Inflammatory macrophage (primary cell): ENCODE measurements around the gene CAMTA1.
"Not testable (repeated sequence)": the region's sequence is repeated elsewhere in the genome, so short reads cannot be mapped to it uniquely, and the experiment has no call there.

Source experiments
- DNase-seq, 2 donors: peaks; one replicate each; pipeline ENCODE4 v3.0.0-alpha.2; 2020 to 2022

CAMTA1 gene

DNA sequence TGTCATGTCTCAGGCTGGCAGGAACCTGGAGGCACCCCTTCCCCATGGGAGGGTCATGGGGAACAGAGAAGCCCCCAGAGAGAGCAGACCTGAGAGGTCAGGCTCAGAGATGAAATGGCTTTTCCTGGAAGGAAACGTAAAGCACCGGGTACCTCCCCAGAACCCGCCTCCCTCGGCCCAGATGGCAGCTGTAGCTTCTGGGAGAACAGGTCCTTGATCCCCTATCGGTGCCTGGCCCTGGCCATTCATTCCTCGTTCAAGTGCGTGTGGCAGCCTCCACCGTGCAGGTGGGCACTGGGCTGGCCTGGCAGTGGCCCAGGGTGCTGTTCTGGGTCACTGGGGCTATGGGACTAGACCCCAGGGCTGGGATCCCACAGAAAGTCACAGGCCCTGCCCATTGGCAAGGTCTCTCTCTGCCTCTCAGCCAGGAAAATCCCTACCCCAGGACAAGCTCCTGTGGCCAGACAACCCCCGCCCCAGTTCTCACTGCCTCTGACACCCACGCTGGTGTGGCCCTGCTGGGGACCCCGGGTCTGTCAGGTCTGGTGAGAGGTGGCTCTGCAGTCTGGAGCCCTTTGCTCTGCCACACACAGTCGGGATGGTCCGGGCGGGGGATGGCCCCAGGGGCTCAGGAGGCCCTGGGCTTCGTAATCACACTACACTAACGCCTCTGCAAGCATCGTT lies 802.7 kb downstream of the CAMTA1 start:
- DNase-seq: no peak

DNA sequence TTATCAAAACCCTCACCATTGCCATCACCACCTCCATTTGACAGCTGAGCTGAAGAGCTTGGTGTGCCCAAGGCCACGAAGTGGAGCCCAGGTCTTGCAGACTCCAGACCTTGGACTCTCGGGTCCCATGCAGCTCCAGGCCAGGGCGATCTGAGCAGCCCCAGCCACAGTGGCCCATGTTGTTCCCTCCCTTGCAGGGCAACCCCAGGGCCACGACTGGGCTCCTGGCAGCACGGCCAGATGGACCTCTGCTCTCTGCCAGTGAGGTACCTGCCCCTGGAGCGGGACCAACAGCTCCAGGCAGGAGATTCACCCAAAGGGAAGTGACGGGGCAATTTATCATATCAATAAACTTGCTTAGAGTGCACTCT lies 803.2 kb downstream of the CAMTA1 start:
- no peak for DNase-seq

DNA sequence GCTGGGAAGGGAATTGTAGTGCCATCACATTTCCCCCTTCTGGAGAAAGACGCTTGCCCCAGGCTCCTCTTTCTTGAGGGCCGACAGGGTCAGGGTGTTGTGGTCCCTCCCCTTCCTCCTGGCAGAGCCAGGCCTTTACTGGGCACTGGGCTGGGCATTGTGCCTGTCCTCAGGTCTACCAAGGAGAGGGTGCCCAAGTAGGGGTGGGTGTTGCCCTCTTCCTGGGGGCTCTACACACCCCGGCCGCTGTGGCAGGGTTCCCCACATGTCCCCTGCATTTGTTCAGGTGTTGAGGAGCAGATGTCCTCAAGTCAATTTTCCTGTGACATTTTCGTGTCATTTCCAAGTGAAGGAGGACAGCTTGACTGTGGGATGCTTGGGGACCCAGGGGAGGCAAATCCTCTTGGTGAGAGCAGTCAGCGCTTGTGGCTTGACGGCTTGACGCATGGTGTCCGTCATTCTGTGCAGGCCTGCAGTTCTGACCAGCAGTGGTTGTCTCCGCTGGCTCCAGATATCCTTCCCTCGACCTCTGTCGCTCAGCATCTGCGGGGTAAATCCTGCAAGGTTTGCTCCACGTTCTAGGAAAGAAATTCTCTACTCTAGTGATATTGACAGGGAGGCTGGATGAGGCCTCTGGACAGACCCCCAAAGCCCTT lies 804.0 kb downstream of the CAMTA1 start:
- no peak for DNase-seq

DNA sequence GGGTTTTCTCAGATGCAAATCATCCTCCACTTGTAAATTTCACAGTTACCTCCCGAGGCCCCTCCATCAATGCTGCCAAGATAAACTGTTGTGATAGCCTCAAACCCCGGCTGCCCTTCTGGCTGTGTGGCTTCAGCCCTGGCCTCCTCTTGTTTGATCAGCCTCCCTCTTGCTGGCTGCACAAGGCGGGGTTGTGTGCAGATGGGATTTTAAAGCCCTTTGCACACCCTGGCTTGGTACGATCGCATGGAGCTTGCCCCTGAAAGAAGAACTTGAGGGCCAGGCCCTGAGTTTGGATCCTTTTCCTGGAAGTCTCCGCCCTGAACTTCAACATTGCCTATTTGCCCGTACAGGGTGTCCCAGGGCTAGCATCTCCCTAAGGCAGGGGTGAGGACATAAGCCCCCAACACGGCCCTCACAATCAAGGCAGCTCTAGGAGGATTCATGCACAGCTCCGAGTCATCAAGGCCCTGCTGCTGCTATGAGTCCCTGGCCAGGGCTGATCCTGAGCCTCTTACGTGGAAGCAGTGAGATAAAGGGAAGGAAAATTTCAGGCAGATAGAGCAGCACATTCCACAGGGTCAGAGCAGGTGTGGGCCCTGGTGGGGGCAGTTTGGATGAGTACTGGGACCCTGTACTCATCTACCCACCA lies 804.6 kb downstream of the CAMTA1 start:
- DNase-seq: no peak

DNA sequence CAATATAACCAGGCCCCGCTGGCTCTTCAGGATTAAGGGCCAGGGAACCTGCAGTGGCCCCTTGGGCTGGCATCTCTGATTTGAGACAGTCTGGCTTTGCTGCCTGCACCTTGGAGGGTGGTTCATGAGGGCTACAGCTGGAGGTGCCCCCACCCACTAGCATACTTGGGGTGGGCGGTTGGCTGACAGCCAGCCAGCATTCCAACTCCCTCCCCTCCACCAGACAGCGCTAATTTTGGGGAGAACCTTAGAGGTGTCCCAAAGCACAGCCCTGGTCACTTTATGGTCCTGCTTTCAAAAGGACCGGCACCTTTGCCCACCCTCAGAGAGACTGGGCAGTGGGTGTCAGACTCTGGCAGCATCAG lies 805.2 kb downstream of the CAMTA1 start:
- DNase-seq: no peak

DNA sequence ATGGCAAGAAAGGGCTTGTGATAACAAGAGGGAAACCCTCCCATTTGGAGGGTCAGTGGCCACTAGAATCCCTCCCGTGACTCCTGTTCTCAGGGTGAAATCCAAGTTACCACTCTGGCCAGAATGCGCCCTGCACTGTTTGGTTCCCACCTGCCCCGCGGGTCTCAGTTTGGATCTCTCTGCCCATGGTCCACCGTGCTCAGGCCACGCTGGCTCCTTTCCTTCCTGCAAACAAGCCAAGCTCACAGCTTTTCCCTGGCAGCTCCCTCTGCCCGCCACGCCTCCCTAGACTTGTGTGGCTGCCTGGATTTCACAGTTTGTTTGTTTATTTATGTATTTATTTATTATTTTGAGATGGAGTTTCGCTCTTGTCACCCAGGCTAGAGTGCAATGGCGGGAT lies 806.3 kb downstream of the CAMTA1 start:
- DNase-seq: no peak

DNA sequence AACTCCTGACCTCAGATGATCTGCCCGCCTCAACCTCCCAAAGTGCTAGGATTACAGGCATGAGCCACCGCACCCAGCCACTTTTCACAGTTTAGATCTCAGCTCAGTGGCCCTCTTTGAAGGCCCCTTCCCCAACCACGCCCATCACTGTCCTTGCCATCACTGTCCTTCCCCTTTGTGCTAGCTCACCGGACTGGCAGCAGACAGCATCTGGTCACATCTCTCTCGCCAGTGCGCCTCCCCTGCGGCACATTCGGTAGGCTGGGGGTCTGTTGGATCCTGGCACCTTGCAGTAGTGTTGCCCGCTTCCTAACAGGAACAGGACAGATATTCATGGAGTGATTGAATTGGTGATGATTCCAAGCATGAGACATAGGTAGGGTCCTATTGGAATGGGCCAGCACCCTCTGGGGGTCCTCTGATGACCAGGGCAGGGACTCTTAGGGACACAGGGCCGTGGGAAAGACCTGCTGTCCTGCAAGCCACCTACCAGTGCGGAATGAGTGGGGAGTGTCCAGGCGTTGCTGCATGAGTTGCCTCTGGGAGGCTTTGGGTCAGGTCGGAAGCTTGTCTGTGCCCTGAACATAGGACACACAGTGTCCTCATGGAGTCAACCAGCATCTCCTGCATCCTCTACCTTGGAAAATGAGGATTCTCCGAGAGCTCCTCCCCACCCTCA lies 807.0 kb downstream of the CAMTA1 start:
- no peak for DNase-seq

DNA sequence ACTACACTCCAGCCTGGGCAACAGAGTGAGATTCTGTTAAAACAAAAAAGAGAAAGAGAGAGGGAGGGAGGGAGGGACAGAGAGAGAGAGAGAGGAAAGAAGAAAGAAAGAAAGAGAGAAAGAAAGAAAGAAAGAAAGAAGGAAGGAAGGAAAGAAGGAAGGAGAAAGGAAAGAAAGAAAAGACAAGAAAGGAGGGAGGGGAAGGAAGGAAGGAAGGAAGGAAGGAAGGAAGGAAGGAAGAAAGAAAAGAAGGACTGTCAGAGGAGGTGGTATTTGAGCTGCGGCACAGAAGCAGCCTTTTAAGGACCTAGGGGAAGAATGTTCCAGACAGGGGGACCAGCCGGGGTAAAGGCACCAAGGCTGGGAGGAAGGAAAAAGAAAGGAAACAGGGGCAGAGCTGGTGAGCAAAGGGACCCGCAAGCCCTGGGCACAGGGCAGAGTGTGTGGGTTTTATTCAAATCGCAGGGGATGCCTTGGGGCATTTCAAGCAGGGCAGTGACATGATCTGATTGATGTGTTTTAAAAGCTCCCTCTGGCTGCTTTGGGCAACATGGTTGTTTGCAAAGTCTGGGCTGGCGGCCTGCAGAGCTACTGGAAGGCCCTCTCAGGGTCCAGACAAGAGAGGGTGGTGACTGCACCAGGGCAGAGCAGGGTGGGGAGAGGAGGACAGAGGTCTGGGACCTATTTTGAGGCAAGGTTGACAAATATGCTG lies 808.9 kb downstream of the CAMTA1 start:
- no peak for DNase-seq

DNA sequence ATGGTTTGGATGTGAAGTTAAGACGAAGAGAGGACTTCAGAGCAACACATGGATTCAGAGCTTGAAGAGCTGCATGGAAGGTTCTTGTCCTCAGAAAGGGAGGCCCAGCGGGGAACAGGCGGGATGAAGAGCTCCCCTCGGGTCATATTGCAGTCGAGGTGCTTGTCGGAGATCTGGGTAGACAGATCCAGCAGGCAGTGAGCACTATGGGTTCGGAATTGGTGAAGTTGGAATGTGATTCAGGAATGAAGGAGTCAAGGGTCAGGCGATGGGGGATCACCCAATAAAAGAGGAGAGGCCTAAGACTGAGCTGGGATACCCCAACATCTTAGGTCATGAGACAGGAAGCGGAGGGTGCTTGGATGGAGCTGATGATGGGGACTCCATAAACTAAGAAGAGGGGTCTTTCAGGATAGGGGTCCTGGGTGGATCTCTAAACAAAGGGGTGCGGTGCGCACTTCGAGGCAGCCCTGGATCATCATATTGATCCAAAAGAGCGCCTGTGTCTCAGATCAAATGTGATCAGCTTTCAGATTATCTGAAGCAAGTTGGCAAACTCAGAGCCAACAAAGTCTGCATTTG lies 809.6 kb downstream of the CAMTA1 start:
- no peak for DNase-seq

DNA sequence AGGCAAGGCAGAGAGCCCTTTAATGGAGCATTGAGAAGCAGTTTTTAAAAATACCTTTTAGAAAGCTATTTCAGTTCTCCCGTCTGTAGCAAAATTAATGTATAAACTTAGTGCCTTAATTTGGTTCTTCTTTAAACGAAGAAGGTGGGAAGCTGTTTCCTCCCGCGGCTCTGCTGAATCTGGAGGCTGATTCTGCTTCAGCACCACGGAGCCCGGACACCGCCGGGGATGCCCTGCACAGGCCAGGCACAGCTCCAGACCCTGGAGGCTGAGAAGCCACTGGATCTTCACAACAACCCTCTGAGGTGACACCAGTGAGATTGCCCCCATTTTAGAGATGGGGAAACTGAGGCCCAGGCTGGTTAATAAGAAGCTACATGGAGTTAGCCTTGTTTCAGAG lies 810.1 kb downstream of the CAMTA1 start:
- no peak for DNase-seq

DNA sequence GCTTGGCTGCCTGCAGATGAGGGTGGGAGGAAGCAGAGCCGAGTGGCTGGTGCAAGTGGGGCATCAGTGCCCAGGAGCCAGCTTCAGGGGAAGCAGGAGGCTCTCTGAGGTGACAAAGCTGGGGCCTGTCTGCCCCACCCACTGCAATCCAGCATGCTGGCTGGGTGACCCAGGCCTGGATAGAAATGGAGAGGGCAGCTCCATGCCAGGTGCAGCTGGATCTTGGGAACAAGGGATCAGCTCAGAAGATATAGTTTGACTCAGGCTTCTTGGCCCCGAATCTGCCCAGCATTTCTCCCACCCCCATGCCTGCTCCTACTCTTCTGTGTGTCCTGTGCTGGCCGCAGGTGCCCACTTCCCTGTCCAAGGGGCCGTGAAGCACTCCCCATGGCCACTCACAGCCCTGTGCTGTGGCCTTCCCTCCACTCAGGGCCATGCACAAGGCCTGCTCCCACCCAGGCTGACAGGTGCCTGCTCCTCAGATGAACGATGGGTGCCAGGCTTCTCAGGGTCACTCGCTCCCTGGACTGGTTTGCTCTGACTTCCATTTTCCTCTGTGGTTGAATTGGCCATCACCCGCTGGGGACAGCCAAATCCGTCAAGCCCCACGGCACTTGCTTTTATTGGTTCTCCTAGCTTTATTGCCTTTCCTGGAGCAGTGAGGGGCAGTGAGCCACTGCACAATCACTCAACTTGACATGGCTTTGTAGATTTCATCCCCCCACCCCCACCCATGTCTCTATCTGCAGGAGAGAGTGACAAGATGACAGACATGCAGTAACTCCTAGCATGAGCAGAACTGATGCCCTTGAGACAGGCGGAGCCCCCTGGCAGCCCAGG lies 811.1 kb downstream of the CAMTA1 start:
- DNase-seq: no peak

DNA sequence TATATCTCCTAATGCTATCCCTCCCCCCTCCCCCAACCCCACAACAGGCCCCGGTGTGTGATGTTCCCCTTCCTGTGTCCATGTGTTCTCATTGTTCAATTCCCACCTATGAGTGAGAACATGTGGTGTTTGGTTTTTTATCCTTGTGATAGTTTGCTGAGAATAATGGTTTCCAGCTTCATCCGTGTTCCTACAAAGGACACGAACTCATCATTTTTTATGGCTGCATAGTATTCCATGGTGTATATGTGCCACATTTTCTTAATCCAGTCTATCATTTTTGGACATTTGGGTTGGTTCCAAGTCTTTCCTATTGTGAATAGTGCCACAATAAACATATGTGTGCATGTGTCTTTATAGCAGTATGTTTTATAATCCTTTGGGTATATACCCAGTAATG lies 812.8 kb downstream of the CAMTA1 start:
- not testable (repeated sequence) for DNase-seq

DNA sequence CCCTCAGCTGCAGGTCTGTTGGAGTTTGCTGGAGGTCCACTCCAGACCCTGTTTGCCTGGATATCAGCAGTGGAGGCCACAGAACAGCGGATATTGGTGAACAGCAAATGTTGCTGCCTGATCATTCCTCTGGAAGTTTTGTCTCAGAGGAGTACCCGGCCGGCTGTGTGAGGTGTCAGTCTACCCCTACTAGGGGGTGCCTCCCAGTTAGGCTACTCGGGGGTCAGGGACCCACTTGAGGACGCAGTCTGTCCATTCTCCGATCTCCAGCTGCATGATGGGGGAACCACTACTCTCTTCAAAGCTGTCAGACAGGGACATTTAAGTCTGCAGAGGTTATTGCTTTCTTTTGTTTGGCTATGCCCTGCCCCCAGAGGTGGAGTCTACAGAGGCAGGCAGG lies 819.7 kb downstream of the CAMTA1 start:
- not testable (repeated sequence) for DNase-seq

DNA sequence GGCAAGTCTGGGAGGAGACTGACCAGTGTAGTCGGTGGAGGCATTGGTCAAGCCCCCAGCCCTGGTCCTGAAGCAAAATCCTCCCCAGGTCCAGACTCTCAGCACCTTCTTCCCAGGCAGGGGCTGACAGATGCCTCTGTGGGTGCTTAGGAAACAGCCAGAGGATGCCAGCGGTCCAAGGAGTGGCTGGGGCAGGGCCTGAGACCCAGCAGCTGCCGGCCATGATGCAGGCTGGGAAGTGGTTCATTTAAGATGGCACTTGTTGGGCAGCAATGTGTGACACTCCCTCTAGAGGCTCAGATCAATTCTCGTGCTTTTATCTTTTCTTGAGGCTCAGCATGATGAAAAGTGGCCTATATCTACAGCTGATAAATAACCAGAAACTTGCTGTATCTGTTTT lies 820.8 kb downstream of the CAMTA1 start:
- no peak for DNase-seq

DNA sequence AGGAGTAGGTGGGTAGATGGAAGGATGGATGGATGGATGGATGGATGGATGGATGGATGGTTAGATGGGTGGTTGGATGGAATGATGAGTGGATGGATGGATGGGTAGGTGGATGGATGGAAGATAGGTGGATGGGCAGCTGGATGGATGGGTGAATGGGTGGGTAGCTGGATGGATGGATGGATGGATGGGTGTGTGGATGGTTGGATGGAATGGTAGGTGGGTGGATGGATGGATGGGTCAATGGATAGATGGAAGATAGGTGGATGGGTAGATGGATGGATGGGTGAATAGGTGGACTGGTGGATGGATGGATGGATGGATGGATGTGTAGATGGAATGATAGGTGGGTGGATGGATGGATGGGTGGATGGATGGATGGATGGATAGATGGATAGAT lies 821.8 kb downstream of the CAMTA1 start:
- no peak for DNase-seq

DNA sequence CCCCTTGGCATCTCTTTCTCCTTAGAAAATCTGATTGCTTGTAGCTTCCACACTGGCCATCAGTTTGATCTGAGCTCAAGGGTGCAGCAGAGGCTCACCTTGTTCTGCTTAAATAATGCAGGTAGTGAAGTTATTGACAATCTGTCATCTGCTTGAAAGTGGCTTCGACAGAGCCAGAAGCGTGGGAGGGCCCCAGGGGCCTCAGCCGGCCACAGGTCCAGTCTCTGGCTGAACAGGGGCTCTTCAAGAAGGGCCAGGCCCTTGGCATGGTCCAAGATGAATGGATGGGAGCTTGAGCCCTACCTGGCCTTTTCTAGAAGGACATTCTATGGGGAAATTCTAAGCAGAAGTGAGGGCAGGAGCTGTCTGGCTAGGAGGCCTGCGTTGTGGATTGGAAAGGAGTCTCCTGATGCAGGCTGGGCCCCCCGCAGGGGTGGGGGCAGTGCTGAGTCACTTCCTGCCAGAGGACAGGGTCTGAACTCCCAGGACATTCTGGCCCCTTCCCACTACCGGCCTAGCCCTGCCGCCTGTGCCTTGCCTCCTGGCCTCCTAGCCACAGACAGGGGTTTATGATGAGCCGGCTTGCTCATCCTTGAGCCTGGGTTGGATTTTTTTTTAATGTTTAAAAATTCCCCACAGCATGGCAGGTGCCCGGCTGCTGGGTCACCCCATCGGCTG lies 823.5 kb downstream of the CAMTA1 start:
- DNase-seq: no peak

DNA sequence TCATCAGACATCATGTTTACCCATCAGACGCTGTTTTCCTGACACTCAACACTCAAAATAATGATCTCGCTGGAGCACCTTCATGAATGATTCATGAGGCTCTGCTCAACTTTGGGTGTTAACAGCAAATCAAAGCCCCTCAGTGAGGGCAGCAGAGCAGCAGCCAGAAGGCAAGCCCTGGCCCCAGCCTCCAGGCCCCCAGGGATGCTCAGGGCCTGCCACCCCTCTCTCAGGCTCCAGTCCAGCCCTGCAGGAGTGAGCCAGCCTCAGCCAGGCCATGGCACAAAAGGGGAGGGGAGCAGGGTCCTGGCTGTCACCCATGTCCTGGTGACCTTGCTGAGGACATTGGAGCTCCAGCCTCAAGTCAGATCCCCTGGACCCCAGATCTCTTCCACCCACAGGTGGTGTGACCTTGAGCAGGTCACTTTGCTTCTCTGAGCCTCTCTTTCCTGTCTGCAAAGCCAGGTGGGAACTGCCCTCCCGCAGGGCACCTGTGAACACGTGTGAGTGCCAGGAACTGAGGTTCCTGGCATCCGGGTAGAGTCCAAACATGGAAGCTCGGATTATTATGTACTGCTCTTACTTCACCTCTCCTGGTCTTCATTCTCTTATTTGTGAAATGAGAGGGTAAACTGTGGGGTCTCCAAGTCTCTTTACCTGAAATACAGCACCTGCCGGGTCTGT lies 824.2 kb downstream of the CAMTA1 start:
- no peak for DNase-seq

DNA sequence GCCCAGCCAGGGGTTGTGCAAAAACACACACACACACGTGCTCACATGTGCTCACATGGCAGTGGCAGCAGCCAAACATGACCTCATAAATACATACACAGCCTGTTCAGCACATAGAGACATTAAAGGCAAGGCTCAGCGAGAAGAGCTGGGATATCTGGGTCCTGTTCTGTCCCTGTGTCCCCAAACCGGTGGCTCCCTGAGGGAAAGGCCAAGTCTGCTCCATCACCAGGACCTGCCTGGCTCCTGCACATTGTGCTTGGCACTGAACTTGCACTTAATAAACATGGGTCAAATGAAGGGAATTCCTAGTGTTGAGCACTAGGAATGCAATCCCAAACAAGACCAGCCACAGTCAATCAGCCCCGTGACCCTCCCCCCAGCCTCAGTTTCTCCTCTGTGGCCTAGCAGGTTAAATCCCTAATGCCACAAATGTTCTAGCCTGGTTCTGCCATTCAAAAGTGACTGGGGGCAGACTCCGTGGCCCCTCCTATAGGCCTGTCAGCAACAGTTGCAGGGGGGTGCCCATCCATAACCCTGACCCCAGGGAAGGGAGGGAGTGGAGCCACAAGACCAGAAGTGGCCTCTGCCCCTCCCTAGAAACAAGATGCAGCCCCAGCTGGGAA lies 825.0 kb downstream of the CAMTA1 start:
- DNase-seq: no peak

DNA sequence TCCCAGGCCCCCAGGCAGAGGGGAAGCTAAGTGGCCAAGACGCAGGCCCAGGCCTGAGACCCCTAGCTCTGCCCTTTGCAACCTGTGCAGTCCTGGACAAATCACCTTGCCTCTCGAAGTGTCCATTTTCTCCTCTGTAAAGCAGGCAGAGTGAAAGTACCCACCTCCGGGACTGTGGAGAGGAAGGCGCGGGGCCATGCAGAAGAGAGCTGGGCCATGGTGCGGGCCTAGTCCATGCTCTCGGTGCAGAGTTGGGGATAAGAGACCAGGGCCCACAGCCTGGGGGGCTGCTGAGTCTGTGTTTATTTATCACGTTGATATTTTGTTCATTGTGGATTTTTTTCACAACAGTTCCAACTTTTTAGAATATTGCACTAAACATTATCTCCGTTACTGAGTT lies 825.7 kb downstream of the CAMTA1 start:
- no peak for DNase-seq

DNA sequence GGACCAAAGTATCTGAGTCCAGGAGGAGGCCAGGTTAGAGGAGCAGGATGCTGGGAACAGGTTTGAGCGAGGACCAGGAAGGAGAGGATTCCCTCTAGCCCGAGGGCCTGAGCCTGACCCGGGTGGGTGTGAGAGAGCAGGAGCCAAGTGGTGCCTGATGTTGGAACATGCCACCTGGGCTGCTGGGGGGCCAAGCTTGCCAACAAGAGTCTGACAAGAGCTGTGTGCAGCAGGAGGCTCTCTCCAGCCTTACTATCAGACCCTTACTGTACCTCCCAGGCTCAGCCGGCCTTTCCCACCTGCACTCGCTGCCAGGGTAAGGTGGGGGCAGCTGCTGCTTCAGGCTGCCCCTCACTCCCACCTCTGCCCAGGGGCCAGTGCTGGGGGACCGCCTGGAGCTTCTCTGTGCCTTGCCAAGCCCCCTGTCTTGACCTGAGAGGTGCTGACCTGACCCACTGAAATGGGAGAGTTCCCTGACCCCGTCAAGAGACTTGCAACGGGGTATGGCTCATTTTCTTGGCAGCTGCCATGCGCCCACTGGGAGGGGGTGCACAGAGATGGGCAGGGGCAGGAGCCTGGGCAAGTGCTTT lies 826.3 kb downstream of the CAMTA1 start:
- DNase-seq: no peak
